ENCODE data around the gene ANKMY1.

DNA sequence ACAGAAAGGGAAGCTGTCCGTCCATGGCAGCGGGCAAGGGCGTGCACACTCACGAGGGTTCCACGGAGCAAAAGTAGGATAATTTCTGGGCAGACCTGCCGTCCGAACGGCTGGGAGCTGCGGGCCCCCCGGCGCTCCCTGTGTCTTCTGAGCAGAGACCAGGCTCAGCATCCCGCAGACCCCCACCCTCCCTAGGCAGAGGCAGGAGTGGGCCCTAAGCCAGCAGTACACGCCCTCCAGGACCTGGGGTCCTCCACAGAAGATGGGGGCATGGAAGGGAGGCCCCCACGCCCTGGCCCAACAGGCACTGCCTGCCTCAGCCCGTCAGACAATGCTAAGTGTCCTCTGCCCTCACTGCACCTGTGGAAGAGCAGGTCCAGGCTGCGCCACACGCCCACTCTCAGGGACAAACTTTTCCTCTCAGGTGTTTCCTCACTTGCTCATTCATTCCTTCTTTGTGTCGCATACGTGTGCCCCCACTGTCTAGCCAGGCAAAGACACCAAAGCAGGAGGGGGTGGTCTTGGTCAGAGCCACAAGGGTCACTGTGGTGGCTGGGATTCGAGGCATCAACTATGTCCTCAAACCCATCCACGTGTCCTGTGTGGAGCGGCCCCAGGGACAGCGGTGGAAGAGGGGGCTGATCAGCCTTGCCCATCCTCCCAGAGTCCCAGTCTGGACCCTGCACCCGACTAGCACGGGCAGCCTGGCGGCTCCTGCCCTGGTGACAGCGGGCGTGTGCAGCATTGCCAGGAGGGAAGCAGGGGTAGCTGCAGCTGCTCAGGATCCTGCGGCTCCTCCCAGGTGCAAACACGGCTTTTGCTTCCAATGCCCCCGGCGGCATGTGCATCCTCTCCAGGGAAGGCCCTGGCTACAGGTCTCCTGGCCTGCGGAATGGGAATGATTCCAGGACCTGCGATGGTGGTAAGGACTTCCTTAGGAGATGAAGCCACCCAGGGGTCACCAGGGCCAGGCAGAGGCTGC is 124.7 kb downstream of the ANKMY1 start:
- TF ChIP-seq NFE2L2 (IDR thresholded peaks at IDR 0.05; ENCODE audit: low read length) (no peak), CHCHD3 (CRISPR knock-in tag; IDR thresholded peaks at IDR 0.05) (no peak), CHD4 (IDR thresholded peaks at IDR 0.05; ENCODE audit: borderline replicate concordance, low read length) (no peak), ZNF335 (CRISPR knock-in tag; IDR thresholded peaks at IDR 0.05) (no peak), ZNF12 (CRISPR knock-in tag; IDR thresholded peaks at IDR 0.05) (no peak), POLR2A (IDR thresholded peaks at IDR 0.05; ENCODE audit: insufficient read depth in 1 of 2, low read depth in 2 of 2, low read length in 2 of 2) (no peak), ZNF780A (CRISPR knock-in tag; IDR thresholded peaks at IDR 0.05) (no peak), EZH2 (conservative IDR thresholded peaks at IDR 0.05; ENCODE audit: low read depth, low read length) (no peak; the same call in 1 of the 2 replicates), ZFP37 (CRISPR knock-in tag; IDR thresholded peaks at IDR 0.05; ENCODE audit: borderline replicate concordance) (no peak)
- TF ChIP-seq, protein P1, sequence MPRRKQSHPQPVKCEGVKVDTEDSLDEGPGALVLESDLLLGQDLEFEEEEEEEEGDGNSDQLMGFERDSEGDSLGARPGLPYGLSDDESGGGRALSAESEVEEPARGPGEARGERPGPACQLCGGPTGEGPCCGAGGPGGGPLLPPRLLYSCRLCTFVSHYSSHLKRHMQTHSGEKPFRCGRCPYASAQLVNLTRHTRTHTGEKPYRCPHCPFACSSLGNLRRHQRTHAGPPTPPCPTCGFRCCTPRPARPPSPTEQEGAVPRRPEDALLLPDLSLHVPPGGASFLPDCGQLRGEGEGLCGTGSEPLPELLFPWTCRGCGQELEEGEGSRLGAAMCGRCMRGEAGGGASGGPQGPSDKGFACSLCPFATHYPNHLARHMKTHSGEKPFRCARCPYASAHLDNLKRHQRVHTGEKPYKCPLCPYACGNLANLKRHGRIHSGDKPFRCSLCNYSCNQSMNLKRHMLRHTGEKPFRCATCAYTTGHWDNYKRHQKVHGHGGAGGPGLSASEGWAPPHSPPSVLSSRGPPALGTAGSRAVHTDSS (CRISPR knock-in tag; conservative IDR thresholded peaks at IDR 0.05): no peak
- TF ChIP-seq, protein P2, sequence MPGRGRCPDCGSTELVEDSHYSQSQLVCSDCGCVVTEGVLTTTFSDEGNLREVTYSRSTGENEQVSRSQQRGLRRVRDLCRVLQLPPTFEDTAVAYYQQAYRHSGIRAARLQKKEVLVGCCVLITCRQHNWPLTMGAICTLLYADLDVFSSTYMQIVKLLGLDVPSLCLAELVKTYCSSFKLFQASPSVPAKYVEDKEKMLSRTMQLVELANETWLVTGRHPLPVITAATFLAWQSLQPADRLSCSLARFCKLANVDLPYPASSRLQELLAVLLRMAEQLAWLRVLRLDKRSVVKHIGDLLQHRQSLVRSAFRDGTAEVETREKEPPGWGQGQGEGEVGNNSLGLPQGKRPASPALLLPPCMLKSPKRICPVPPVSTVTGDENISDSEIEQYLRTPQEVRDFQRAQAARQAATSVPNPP (CRISPR knock-in tag; IDR thresholded peaks at IDR 0.05): no peak
- TF ChIP-seq, protein P3, sequence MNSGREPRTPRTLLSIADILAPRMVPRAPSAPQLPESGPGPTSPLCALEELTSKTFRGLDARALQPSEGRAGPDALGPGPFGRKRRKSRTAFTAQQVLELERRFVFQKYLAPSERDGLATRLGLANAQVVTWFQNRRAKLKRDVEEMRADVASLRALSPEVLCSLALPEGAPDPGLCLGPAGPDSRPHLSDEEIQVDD (CRISPR knock-in tag; IDR thresholded peaks at IDR 0.05; ENCODE audit: borderline replicate concordance): no peak
- TF ChIP-seq, protein P4, sequence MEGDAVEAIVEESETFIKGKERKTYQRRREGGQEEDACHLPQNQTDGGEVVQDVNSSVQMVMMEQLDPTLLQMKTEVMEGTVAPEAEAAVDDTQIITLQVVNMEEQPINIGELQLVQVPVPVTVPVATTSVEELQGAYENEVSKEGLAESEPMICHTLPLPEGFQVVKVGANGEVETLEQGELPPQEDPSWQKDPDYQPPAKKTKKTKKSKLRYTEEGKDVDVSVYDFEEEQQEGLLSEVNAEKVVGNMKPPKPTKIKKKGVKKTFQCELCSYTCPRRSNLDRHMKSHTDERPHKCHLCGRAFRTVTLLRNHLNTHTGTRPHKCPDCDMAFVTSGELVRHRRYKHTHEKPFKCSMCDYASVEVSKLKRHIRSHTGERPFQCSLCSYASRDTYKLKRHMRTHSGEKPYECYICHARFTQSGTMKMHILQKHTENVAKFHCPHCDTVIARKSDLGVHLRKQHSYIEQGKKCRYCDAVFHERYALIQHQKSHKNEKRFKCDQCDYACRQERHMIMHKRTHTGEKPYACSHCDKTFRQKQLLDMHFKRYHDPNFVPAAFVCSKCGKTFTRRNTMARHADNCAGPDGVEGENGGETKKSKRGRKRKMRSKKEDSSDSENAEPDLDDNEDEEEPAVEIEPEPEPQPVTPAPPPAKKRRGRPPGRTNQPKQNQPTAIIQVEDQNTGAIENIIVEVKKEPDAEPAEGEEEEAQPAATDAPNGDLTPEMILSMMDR (CRISPR knock-in tag; IDR thresholded peaks at IDR 0.05): no peak

Data from HepG2 (cell line).